IMR-90 (cell line): ENCODE data around the gene SIGLEC11. TPM values are rescaled to one million over a fixed set of nuclear protein-coding genes. Genes with fewer than 3 reads are reported as not detected.

Source experiments
- ATAC-seq: fragments of 200-7000 bp; cut with Tn5 transposase; 2 replicates; pipeline ENCODE4 v1.9.1; 2020; ENCODE audit warnings: low read depth, mild to moderate bottlenecking, moderate library complexity
- BruUV-seq: library from RNA; stranded (reverse); fragments of 400-500 nt; replicated peaks from 2 replicates; lab custom pipeline; 2021; lab: Mats Ljungman, UMichigan
- CTCF ChIA-PET: fragments of 300-600 bp; formaldehyde crosslinking; extraction: SDS; loops from one replicate; lab custom pipeline; 2021; ENCODE audit warnings: antibody characterized with exemption; lab: Yijun Ruan, JAX
- POLR2A ChIA-PET: fragments of 300-600 bp; sonication (Branson Sonifier 250); formaldehyde crosslinking; loops from one replicate; lab custom pipeline; 2022; ENCODE audit warnings: antibody characterized with exemption; ENCODE audit not compliant: unreplicated experiment; lab: Charles Lee
- DNase-seq: peaks from one replicate; pipeline ENCODE4 v3.0.0; 2013
- H2AFZ ChIP-seq: replicated peaks from 2 replicates; pipeline ENCODE3; 2013; ENCODE audit warnings: low read length, mild to moderate bottlenecking; ENCODE audit not compliant: poor library complexity
- H2AK5ac ChIP-seq: 2 replicates; pipeline ENCODE4 v1.6.1; 2013; ENCODE audit warnings: low read depth, low read length, inconsistent platforms
- H2AK9ac ChIP-seq: replicated peaks from 2 replicates; pipeline ENCODE3; 2013; ENCODE audit warnings: mild to moderate bottlenecking, low read depth, low read length, moderate library complexity; ENCODE audit not compliant: poor library complexity
- H2BK120ac ChIP-seq: 2 replicates; pipeline ENCODE4 v1.6.1; 2013; ENCODE audit warnings: low read depth, low read length, inconsistent platforms
- H2BK15ac ChIP-seq: 3 replicates; pipeline ENCODE4 v1.6.1; 2013; ENCODE audit warnings: low read depth, low read length, inconsistent platforms
- H2BK20ac ChIP-seq: 2 replicates; pipeline ENCODE4 v1.6.1; 2013; ENCODE audit warnings: low read depth, mild to moderate bottlenecking, inconsistent platforms, low read length, moderate library complexity
- H2BK5ac ChIP-seq: 2 replicates; pipeline ENCODE4 v1.6.1; 2013; ENCODE audit warnings: mild to moderate bottlenecking, low read depth, low read length, inconsistent platforms; ENCODE audit not compliant: poor library complexity, severe bottlenecking
- H3K14ac ChIP-seq: replicated peaks from 2 replicates; pipeline ENCODE4 v1.6.1; 2013; ENCODE audit warnings: low read depth, low read length, inconsistent platforms
- H3K18ac ChIP-seq: 2 replicates; pipeline ENCODE4 v1.6.1; 2013; ENCODE audit warnings: low read depth, low read length, control low read depth
- H3K23ac ChIP-seq: 2 replicates; pipeline ENCODE4 v1.6.1; 2013; ENCODE audit warnings: low read depth, low read length, inconsistent platforms
- H3K27ac ChIP-seq: 2 replicates; pipeline ENCODE4 v1.5.1; 2013; ENCODE audit warnings: mild to moderate bottlenecking, control low read depth, low read length; ENCODE audit not compliant: insufficient read depth
- H3K27me3 ChIP-seq: 2 replicates; pipeline ENCODE4 v1.6.1; 2013; ENCODE audit warnings: low read length; ENCODE audit not compliant: control insufficient read depth, insufficient read depth
- H3K36me3 ChIP-seq: 2 replicates; pipeline ENCODE4 v1.6.1; 2013; ENCODE audit warnings: low read length, mixed read lengths; ENCODE audit not compliant: control insufficient read depth, insufficient read depth
- H3K4ac ChIP-seq: 2 replicates; pipeline ENCODE4 v1.6.1; 2013; ENCODE audit warnings: low read depth, low read length, inconsistent platforms
- H3K4me1 ChIP-seq: 2 replicates; pipeline ENCODE4 v1.6.1; 2013; ENCODE audit warnings: low read length, mixed read lengths; ENCODE audit not compliant: control insufficient read depth, insufficient read depth
- H3K4me2 ChIP-seq: 2 replicates; pipeline ENCODE4 v1.6.1; 2013; ENCODE audit warnings: low read depth, mild to moderate bottlenecking, control low read depth, low read length, moderate library complexity
- H3K4me3 ChIP-seq: 2 replicates; pipeline ENCODE4 v1.5.1; 2013; ENCODE audit warnings: low read depth, mild to moderate bottlenecking, control low read depth, low read length, moderate library complexity; ENCODE audit not compliant: insufficient read depth
- H3K56ac ChIP-seq: 2 replicates; pipeline ENCODE4 v1.6.1; 2013; ENCODE audit warnings: low read length, inconsistent platforms; ENCODE audit not compliant: insufficient read depth; ENCODE audit errors: extremely low read depth
- H3K79me1 ChIP-seq, 2 experiments: 2 replicates each; pipeline ENCODE4 v1.6.1; 2013; ENCODE audit warnings: low read length in 2 of 2, inconsistent platforms in 1 of 2, low read depth in 1 of 2
- H3K9ac ChIP-seq: 2 replicates; pipeline ENCODE4 v1.6.1; 2013; ENCODE audit warnings: low read depth, low read length, control low read depth
- H3K9me1 ChIP-seq: 2 replicates; pipeline ENCODE4 v1.6.1; 2013; ENCODE audit warnings: low read length, inconsistent platforms; ENCODE audit not compliant: insufficient read depth
- H3K9me3 ChIP-seq: 2 replicates; pipeline ENCODE4 v1.6.1; 2013; ENCODE audit warnings: low read length; ENCODE audit not compliant: control insufficient read depth, insufficient read depth
- H4K20me1 ChIP-seq: 2 replicates; pipeline ENCODE4 v1.6.1; 2013; ENCODE audit warnings: low read length, inconsistent platforms; ENCODE audit not compliant: insufficient read depth
- H4K5ac ChIP-seq: 2 replicates; pipeline ENCODE4 v1.6.1; 2013; ENCODE audit warnings: mild to moderate bottlenecking, low read depth, low read length, control low read depth
- H4K8ac ChIP-seq, 2 experiments: 2 replicates each; pipeline ENCODE4 v1.6.1; 2013; ENCODE audit warnings: low read depth in 2 of 2, low read length in 2 of 2, control low read depth in 1 of 2, inconsistent platforms in 1 of 2
- H4K91ac ChIP-seq: 2 replicates; pipeline ENCODE4 v1.6.1; 2013; ENCODE audit warnings: low read depth, low read length, inconsistent platforms; ENCODE audit not compliant: insufficient read depth
- BHLHE40 ChIP-seq: fragments of 150-350 bp; IDR thresholded peaks from 2 replicates; pipeline ENCODE4 v1.6.1; 2016; ENCODE audit warnings: mild to moderate bottlenecking, low read depth, low read length
- CEBPB ChIP-seq: IDR thresholded peaks from 2 replicates; pipeline ENCODE4 v1.6.1; 2012; ENCODE audit warnings: low read depth, low read length, improper control_type of control experiment
- CHD1 ChIP-seq: IDR thresholded peaks from 2 replicates; pipeline ENCODE4 v1.6.1; 2012; ENCODE audit warnings: low read depth, low read length, improper control_type of control experiment
- FOS ChIP-seq: fragments of 150-350 bp; IDR thresholded peaks from 2 replicates; pipeline ENCODE4 v1.6.1; 2016; ENCODE audit warnings: low read depth, low read length
- MAFK ChIP-seq: IDR thresholded peaks from 2 replicates; pipeline ENCODE4 v1.6.1; 2012; ENCODE audit warnings: low read depth, low read length, improper control_type of control experiment
- MAZ ChIP-seq: IDR thresholded peaks from 2 replicates; pipeline ENCODE4 v1.6.1; 2012; ENCODE audit warnings: low read depth, mild to moderate bottlenecking, low read length, improper control_type of control experiment, moderate library complexity, borderline replicate concordance
- MXI1 ChIP-seq: IDR thresholded peaks from 2 replicates; pipeline ENCODE4 v1.6.1; 2012; ENCODE audit warnings: low read depth, mild to moderate bottlenecking, low read length, moderate library complexity, borderline replicate concordance
- POLR2A ChIP-seq: IDR thresholded peaks from 2 replicates; pipeline ENCODE4 v1.6.1; 2012; ENCODE audit warnings: mild to moderate bottlenecking, low read depth, low read length
- RAD21 ChIP-seq: IDR thresholded peaks from 2 replicates; pipeline ENCODE4 v1.6.1; 2012; ENCODE audit warnings: low read length, improper control_type of control experiment
- RCOR1 ChIP-seq: IDR thresholded peaks from 2 replicates; pipeline ENCODE4 v1.6.1; 2012; ENCODE audit warnings: mild to moderate bottlenecking, low read length, improper control_type of control experiment; ENCODE audit not compliant: insufficient replicate concordance
- RFX5 ChIP-seq: IDR thresholded peaks from 2 replicates; pipeline ENCODE4 v1.8.0; 2012; ENCODE audit warnings: low read depth, mild to moderate bottlenecking, low read length, moderate library complexity
- SMC3 ChIP-seq: fragments of 150-350 bp; IDR thresholded peaks from 2 replicates; pipeline ENCODE4 v1.6.1; 2016; ENCODE audit warnings: low read depth, mild to moderate bottlenecking, antibody characterized with exemption, low read length, moderate library complexity
- WGBS, 2 experiments: methylation state at CpG; one replicate each; pipeline versions ENCODE4 v1.1.5 to v1.1.7; 2013; ENCODE audit warnings: missing lambda C conversion rate in 2 of 2; ENCODE audit not compliant: insufficient read length in 1 of 2; ENCODE audit errors: extremely low coverage in 2 of 2; 5-methylcytosine and 5-hydroxymethylcytosine counted together
- dilution Hi-C: fragments of 300-500 bp; cut with HindIII; formaldehyde crosslinking; loops from one replicate; pipeline ENCODE4 v1.14.3; 2018; ENCODE audit warnings: low sequenced_read_pairs; ENCODE audit not compliant: unreplicated experiment
- in situ Hi-C: fragments of 300-500 bp; cut with MboI; formaldehyde crosslinking; loops from 3 replicates; pipeline ENCODE4 v1.14.3; 2019; ENCODE audit warnings: low sequenced_read_pairs, inconsistent platforms, mixed read lengths
- intact Hi-C: fragments of 100-400 bp; cut with micrococcal nuclease; formaldehyde crosslinking; loops from 2 replicates; pipeline ENCODE4 v1.10.0; 2022
- polyA plus RNA-seq, 3 experiments: library from polyadenylated mRNA; depleted of rRNA; stranded (reverse); fragments of >200 nt; gene quantifications; 2 replicates each; pipeline ENCODE4 v1.2.3, GENCODE V29; 2012; ENCODE audit warnings: low replicate concordance in 1 of 3
- total RNA-seq: library from RNA; depleted of rRNA; stranded (reverse); fragments of >200 nt; gene quantifications from 2 replicates; pipeline ENCODE4 v1.2.3, GENCODE V29; 2012
- TF ChIP-seq, protein P1 (sequence below): fragments of 150-350 bp; IDR thresholded peaks from 2 replicates; pipeline ENCODE4 v1.6.1; 2017; ENCODE audit warnings: mild to moderate bottlenecking, antibody characterized with exemption, low read length, low read depth
- TF ChIP-seq, protein P2 (sequence below): conservative IDR thresholded peaks from 2 replicates; pipeline ENCODE4 v1.5.1; 2012; ENCODE audit warnings: mild to moderate bottlenecking, low read depth, low read length, improper control_type of control experiment
- TF ChIP-seq, protein P3 (sequence below): fragments of 150-350 bp; IDR thresholded peaks from 2 replicates; pipeline ENCODE4 v1.6.1; 2016; ENCODE audit warnings: low read depth, mild to moderate bottlenecking, low read length, moderate library complexity, borderline replicate concordance

SIGLEC11 gene
- total and polyA plus RNA-seq, 2 of the 4 experiments (the other 2 are of a cell fraction), result not detected

DNA sequence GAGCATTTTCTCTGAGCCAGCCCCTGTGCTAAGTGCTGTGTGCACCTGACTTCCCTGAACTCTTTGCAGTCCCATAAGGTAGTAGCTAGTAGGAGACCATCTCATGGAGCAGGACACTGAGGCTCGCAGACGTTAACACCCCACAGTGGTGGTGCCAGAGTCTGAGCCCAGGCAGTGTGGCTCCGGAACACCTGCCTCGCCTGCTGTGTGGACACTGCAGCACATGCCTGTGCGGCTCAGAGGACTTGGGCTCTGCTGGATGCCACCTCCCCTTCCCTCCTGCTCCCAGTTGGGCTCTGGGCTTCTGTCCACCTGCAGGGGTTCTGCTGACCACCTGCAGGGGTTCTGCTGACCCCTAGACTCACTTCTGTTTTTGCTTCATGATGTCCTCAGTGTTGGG is 27.0 kb upstream of the SIGLEC11 start:
- Histone ChIP-seq H3K9ac (no peak overlapping the region), H4K91ac (no peak overlapping the region), H2BK120ac (no peak overlapping the region), H2AFZ (no peak overlapping the region), H4K20me1 (peaks cover 26% of the 10 kb centered on the region), H3K79me1 (peaks cover 0 to 9% of the 10 kb centered on the region in 2 experiments; a peak in 1 of 4 replicates), H3K4me1 (no peaks in the 10 kb centered on the region), H2BK20ac (no peak overlapping the region), H3K27me3 (no peaks in the 10 kb centered on the region), H3K18ac (no peak overlapping the region), H3K36me3 (peaks cover 36% of the 10 kb centered on the region), H3K4me3 (no peak overlapping the region), H3K23ac (no peak overlapping the region), H3K14ac (no peak overlapping the region), H2AK9ac (peak overlapping the region; percentile 12), H3K9me1 (peaks cover 15% of the 10 kb centered on the region), H3K4me2 (no peak overlapping the region), H3K4ac (no peak overlapping the region), H2AK5ac (no peak overlapping the region), H2BK15ac (no peak overlapping the region), H3K27ac (no peak overlapping the region), H4K8ac (no peak overlapping the region), H2BK5ac (no peak overlapping the region), H3K56ac (no peak overlapping the region), H4K5ac (no peak overlapping the region), H3K9me3 (no peaks in the 10 kb centered on the region)
- dilution Hi-C loops, result no loop called here
- no TSS peak for BruUV-seq
- ChIA-PET POLR2A (no interaction called here), CTCF (no interaction called here)
- intact Hi-C loops, result no loop called here
- ATAC-seq (no peak), DNase-seq (no peak)
- in situ Hi-C loops, result loop anchor here (10.0 kb wide), 1 partner anchor 53 kb away; no protein-coding TSS in a partner anchor
- WGBS, 2 experiments, result no CpG with 5 or more reads among the region's 5 CpGs
- no peak for TF ChIP-seq RCOR1
- TF ChIP-seq RFX5, result no peak
- TF ChIP-seq CEBPB, result no peak
- TF ChIP-seq, protein P1, sequence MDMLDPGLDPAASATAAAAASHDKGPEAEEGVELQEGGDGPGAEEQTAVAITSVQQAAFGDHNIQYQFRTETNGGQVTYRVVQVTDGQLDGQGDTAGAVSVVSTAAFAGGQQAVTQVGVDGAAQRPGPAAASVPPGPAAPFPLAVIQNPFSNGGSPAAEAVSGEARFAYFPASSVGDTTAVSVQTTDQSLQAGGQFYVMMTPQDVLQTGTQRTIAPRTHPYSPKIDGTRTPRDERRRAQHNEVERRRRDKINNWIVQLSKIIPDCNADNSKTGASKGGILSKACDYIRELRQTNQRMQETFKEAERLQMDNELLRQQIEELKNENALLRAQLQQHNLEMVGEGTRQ, result no peak
- TF ChIP-seq CHD1, result no peak
- TF ChIP-seq SMC3, result no peak
- TF ChIP-seq FOS, result no peak
- TF ChIP-seq, protein P2, sequence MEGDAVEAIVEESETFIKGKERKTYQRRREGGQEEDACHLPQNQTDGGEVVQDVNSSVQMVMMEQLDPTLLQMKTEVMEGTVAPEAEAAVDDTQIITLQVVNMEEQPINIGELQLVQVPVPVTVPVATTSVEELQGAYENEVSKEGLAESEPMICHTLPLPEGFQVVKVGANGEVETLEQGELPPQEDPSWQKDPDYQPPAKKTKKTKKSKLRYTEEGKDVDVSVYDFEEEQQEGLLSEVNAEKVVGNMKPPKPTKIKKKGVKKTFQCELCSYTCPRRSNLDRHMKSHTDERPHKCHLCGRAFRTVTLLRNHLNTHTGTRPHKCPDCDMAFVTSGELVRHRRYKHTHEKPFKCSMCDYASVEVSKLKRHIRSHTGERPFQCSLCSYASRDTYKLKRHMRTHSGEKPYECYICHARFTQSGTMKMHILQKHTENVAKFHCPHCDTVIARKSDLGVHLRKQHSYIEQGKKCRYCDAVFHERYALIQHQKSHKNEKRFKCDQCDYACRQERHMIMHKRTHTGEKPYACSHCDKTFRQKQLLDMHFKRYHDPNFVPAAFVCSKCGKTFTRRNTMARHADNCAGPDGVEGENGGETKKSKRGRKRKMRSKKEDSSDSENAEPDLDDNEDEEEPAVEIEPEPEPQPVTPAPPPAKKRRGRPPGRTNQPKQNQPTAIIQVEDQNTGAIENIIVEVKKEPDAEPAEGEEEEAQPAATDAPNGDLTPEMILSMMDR, result no peak
- TF ChIP-seq, protein P3, sequence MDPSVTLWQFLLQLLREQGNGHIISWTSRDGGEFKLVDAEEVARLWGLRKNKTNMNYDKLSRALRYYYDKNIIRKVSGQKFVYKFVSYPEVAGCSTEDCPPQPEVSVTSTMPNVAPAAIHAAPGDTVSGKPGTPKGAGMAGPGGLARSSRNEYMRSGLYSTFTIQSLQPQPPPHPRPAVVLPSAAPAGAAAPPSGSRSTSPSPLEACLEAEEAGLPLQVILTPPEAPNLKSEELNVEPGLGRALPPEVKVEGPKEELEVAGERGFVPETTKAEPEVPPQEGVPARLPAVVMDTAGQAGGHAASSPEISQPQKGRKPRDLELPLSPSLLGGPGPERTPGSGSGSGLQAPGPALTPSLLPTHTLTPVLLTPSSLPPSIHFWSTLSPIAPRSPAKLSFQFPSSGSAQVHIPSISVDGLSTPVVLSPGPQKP, result no peak
- no peak for TF ChIP-seq POLR2A
- TF ChIP-seq MAFK, result no peak
- no peak for TF ChIP-seq MAZ
- TF ChIP-seq RAD21, result no peak
- no peak for TF ChIP-seq MXI1
- TF ChIP-seq BHLHE40, result no peak
